BLaER1 (cell line): ENCODE measurements around the gene TCERG1L.
"Not testable (repeated sequence)": the region's sequence is repeated elsewhere in the genome, so short reads cannot be mapped to it uniquely, and the experiment has no call there.

ENCODE experiments used
- H3K27ac ChIP-seq: shearing (Covaris generic); formaldehyde crosslinking; 2 replicates; pipeline ENCODE4 v1.8.1; 2022
- H3K27me3 ChIP-seq: shearing (Covaris generic); formaldehyde crosslinking; 2 replicates; pipeline ENCODE4 v1.8.1; 2022
- H3K36me3 ChIP-seq: shearing (Covaris generic); formaldehyde crosslinking; 2 replicates; pipeline ENCODE4 v1.8.1; 2022
- H3K4me1 ChIP-seq: shearing (Covaris generic); formaldehyde crosslinking; 2 replicates; pipeline ENCODE4 v1.8.1; 2022
- H3K4me2 ChIP-seq: shearing (Covaris generic); formaldehyde crosslinking; 2 replicates; pipeline ENCODE4 v1.8.1; 2022
- H3K4me3 ChIP-seq: shearing (Covaris generic); formaldehyde crosslinking; 2 replicates; pipeline ENCODE4 v1.8.1; 2022
- H3K9ac ChIP-seq: shearing (Covaris generic); formaldehyde crosslinking; 2 replicates; pipeline ENCODE4 v1.8.1; 2022
- H3K9me3 ChIP-seq: shearing (Covaris generic); formaldehyde crosslinking; 2 replicates; pipeline ENCODE4 v1.8.1; 2022
- H4K20me1 ChIP-seq: shearing (Covaris generic); formaldehyde crosslinking; 2 replicates; pipeline ENCODE4 v1.8.1; 2022
- Cebpa-rat ChIP-seq: shearing (Covaris generic); IDR thresholded peaks from 2 replicates; pipeline ENCODE4 v1.8.1; 2022

Gene TCERG1L

DNA sequence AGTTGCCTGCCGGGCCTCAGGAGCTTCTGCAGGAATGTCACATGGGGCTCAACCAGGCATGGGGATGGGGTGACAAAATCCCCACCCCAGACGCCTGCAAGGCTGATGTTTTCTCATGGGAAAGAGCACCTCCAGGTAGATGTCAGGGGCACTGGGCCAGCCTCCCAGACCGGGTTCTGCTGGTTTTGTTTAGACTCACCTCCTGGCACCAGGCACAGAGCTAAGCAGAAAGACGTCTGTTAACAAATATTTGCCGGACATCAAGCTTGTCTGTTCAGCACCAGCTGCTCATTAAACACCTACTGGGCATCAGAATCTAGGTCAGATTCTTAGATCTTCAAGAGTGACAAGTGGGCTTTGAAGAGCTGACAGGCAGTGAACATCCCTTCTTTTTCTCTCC, 34.9 kb upstream of the TCERG1L start:
- Histone ChIP-seq H3K4me1 (peaks cover 35% of the 10 kb centered on the region), H3K4me3 (no peak overlapping the region), H4K20me1 (no peaks in the 10 kb centered on the region), H3K4me2 (peak overlapping the region; percentile 57), H3K36me3 (no peaks in the 10 kb centered on the region), H3K9ac (no peak overlapping the region), H3K27ac (no peak overlapping the region), H3K9me3 (no peaks in the 10 kb centered on the region), H3K27me3 (no peaks in the 10 kb centered on the region; the same call in 1 of the 2 replicates)
- TF ChIP-seq Cebpa-rat, result no peak

DNA sequence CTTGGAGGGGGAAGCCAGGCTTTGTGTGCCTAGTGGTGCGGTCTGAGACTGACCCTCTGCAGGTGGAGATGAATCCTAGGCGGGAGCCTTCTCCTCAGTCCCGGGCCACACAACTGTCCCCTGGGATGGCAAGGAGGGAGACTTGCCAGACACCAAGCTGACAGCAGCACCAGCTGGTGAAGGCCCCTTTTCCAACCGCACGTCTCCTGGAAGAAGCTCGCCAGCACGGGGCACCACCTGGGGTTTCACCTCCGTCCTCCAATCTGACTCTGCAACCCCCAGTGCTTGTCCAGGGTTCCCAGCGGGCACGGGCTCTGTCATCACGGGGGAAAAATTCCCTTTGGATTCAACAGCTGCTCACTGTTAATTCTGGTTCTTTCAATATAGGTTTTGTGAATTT, 34.2 kb upstream of the TCERG1L start:
- H3K9me3 ChIP-seq, result no peaks in the 10 kb centered on the region

DNA sequence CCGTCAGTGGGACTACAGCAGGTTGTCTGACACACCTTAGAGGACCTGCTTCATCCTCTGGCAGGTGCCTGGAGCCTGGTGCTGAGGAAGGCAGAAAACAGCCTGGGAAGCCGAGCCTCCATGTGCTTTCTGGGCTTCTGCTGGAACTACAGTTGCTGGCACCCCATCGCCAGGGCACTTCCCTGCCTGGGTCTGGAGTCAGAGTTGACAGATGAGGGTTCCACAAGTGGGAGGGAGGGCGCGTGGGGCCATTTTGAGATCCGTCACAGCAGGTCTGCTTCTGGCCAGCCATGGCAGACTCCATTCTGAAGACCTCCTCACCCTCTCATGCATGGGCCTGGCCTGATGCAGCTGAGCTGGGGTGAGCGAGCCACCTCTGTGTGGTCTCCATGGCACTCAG, 33.2 kb upstream of the TCERG1L start:
- no peak overlapping the region for H3K4me3 ChIP-seq
- peaks cover 35% of the 10 kb centered on the region for H3K4me1 ChIP-seq
- H3K27me3 ChIP-seq, result no peaks in the 10 kb centered on the region; the same call in 1 of the 2 replicates
- H3K36me3 ChIP-seq, result no peaks in the 10 kb centered on the region
- no peak overlapping the region for H3K9ac ChIP-seq
- H4K20me1 ChIP-seq, result no peaks in the 10 kb centered on the region
- no peak overlapping the region for H3K27ac ChIP-seq
- no peaks in the 10 kb centered on the region for H3K9me3 ChIP-seq
- TF ChIP-seq Cebpa-rat, result no peak
- H3K4me2 ChIP-seq, result peak overlapping the region; percentile 57; the same call in 1 of the 2 replicates

More for the DNA sequence above, 34.2 kb upstream of the TCERG1L start:
- H3K9ac ChIP-seq, result no peak overlapping the region
- peak overlapping the region; percentile 57 for H3K4me2 ChIP-seq
- no peaks in the 10 kb centered on the region; the same call in 1 of the 2 replicates for H3K27me3 ChIP-seq
- TF ChIP-seq Cebpa-rat, result no peak
- H3K27ac ChIP-seq, result no peak overlapping the region
- H3K36me3 ChIP-seq, result no peaks in the 10 kb centered on the region
- H4K20me1 ChIP-seq, result no peaks in the 10 kb centered on the region
- H3K4me3 ChIP-seq, result no peak overlapping the region
- H3K4me1 ChIP-seq, result peaks cover 35% of the 10 kb centered on the region

DNA sequence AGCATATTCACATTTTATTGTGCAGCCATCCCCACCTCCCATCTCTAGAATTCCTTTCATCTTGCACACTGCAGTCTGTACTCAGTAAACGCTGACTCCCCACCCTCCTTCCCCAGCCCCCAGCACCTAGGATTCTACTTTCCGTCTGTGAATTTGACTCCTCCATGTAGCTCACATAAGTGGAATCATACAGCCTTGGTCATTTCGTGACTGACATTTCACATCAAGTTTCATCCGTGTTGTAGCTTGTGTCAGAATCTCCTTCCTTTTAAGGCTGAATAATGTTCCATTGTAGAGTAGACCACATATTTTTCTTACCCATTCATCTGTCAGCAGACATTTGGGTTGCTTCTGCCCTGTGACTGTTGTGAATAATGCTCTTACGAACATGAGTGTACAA, 26.2 kb upstream of the TCERG1L start:
- Histone ChIP-seq H3K9me3 (peaks cover 11% of the 10 kb centered on the region), H4K20me1 (no peaks in the 10 kb centered on the region), H3K36me3 (no peaks in the 10 kb centered on the region), H3K9ac (no peak overlapping the region), H3K27me3 (no peaks in the 10 kb centered on the region), H3K27ac (no peak overlapping the region), H3K4me2 (no peak overlapping the region), H3K4me1 (0 out of 2 replicates have a peak, but pooled peaks cover 4% of the 10 kb centered on the region), H3K4me3 (no peak overlapping the region)
- no peak for TF ChIP-seq Cebpa-rat

DNA sequence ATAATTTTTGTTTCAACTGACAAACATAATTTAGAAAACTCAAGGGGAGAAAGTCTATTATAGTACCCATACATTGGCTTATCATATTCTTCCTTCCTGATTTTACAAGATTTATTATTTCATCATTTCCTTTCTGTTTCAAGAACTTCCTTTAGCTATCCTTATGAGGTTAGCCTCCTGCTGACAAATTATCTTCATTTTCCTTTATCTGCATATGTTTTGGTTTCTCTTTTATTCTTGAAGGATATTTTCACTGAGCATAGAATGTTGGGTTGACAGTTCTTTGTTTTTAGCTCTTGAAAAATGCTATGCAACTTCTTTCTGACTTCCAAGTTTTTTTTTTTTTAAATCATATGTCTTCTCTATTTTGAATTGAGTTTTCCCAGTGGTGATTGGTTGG, 21.3 kb upstream of the TCERG1L start:
- H3K9me3 ChIP-seq, result peaks cover 16% of the 10 kb centered on the region
- 0 out of 2 replicates have a peak, but pooled peaks cover 5% of the 10 kb centered on the region for H3K4me1 ChIP-seq
- TF ChIP-seq Cebpa-rat, result no peak
- H3K4me3 ChIP-seq, result no peak overlapping the region; the same call in 1 of the 2 replicates
- H3K9ac ChIP-seq, result no peak overlapping the region
- H3K27me3 ChIP-seq, result no peaks in the 10 kb centered on the region
- H3K4me2 ChIP-seq, result peak overlapping the region; percentile 13; the same call in 1 of the 2 replicates
- no peaks in the 10 kb centered on the region for H4K20me1 ChIP-seq
- no peaks in the 10 kb centered on the region for H3K36me3 ChIP-seq
- H3K27ac ChIP-seq, result no peak overlapping the region

DNA sequence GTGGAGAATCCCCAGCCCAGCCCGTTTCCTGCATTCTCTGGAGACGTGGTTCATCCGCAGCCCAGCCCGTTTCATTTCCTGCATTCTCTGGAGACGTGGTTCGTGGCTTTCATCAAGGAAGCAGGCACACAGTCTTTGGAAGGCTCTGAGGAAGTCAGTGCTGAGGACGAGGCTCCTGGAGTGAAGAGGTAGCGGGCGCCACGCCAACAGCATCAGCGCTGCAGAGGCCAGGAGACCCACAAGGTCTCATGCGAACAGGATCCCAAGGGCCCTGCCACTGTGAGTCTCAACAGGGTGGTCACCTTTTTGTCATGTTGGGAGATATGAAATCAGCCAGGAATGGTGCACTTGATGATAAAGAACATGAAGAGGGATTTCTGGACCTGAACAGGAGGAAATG, 12.4 kb upstream of the TCERG1L start:
- Histone ChIP-seq H3K9me3 (no peaks in the 10 kb centered on the region), H3K27ac (no peak overlapping the region), H3K4me3 (no peak overlapping the region), H3K9ac (no peak overlapping the region), H3K36me3 (no peaks in the 10 kb centered on the region), H3K4me1 (peaks cover 43% of the 10 kb centered on the region), H4K20me1 (no peaks in the 10 kb centered on the region), H3K4me2 (peak overlapping the region; percentile 83), H3K27me3 (peaks cover 11% of the 10 kb centered on the region)
- TF ChIP-seq Cebpa-rat, result no peak

DNA sequence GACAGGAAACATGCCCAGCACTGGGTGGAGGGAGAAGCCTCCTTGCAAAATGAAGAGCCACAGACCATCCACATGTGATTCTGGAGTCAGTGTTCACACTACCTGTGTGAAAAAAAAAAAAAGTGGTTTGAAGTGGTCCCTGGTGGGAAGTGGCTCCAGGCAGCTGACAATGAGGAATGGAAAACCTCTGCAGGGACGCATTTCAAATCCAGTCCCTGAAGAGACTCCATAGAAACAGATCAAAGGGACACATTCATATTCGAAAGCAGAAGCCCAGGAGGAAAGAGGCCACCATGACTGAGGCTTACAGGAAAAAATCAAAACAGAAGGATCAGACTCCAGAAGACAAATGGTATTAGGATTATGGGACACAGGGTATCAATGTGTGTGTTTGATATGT, 11.5 kb upstream of the TCERG1L start:
- Histone ChIP-seq H3K9ac (no peak overlapping the region), H3K36me3 (no peaks in the 10 kb centered on the region), H3K9me3 (no peaks in the 10 kb centered on the region), H3K4me1 (peaks cover 43% of the 10 kb centered on the region), H3K27ac (no peak overlapping the region), H3K27me3 (peaks cover 11% of the 10 kb centered on the region), H4K20me1 (no peaks in the 10 kb centered on the region), H3K4me2 (peak overlapping the region; percentile 83), H3K4me3 (no peak overlapping the region)
- no peak for TF ChIP-seq Cebpa-rat

DNA sequence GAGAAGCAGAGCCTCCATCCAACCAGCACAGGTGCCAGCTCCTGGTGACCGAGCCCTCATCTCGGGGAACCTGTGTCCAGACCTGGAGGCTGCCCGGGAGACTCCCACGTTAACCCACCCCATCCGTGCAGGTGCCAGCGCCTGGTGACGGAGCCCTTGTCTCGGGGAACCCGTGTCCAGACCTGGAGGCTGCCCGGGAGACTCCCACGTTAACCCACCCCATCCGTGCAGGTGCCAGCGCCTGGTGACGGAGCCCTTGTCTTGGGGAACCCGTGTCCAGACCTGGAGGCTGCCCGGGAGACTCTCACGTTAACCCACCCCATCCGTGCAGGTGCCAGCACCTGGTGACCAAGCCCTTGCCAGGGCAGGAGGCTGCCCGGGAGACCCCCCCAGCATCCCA, 11.1 kb upstream of the TCERG1L start:
- H3K4me3 ChIP-seq, H4K20me1 ChIP-seq, H3K9ac ChIP-seq, H3K27ac ChIP-seq, H3K36me3 ChIP-seq, H3K9me3 ChIP-seq: not testable (repeated sequence)
- Histone ChIP-seq H3K27me3 (peaks cover 11% of the 10 kb centered on the region), H3K4me1 (peaks cover 43% of the 10 kb centered on the region), H3K4me2 (peak overlapping the region; percentile 83; the same call in 1 of the 2 replicates)

DNA sequence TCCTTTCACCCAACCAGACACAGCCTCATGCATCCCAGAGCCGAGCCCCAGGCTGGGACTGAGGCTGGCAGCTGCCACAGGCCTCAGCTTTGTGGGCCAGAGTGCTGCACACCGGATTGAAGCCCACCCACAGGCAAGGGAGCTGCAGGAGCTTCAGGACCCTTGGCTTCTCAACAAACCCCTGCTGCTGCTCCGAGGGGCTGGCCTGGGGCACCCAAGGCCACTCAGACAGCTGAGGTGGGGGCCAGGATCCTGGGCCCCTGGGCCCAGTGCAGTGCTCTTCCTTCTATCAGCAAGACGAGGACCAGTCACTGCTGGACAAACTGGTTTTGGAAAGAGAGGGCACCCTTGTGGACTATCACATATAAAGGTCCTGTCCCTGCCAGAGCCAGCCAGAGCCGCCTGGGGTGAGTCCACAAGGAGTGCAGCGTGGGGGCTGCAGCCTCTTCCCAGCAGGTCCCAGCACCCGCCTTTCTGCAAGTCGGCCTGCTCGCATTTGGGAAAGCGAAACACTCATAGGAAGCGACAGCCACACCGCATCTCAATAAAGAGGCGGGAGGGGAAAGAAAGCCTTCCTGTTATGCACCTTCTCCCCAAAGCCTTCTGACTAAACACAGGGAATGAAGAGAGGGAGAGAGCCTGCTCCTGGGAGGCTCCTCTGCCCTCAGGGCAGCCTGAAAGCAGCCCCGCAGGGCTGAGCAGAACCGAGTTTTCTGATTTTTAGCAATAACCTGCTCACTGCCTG, 9.5 kb upstream of the TCERG1L start:
- Histone ChIP-seq H3K36me3 (no peaks in the 10 kb centered on the region), H3K27ac (no peak overlapping the region), H3K4me3 (no peak overlapping the region), H3K27me3 (peaks cover 11% of the 10 kb centered on the region), H3K9me3 (no peaks in the 10 kb centered on the region), H4K20me1 (no peaks in the 10 kb centered on the region), H3K9ac (peak overlapping the region; percentile 38; the same call in 1 of the 2 replicates), H3K4me2 (peak overlapping the region; percentile 67), H3K4me1 (peaks cover 43% of the 10 kb centered on the region)
- no peak for TF ChIP-seq Cebpa-rat

DNA sequence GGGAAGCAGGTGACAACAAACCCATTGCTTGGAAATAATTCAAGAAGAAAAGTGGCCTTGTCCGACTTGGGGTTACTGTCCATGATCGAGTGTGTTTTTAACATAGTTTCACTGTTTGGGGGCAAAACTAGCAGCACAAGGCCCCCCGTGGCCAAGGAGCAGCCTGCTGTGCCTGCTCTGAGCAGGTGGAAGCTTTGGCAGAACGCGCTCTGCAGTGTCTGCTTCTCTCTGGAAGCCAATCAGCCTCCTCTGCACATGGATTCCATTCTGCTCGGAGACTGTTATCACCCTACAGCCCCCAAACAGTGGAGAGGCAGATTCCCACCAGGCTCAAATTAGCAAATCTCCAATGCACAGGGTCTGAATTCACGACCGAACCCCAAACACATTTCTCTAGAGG, 7.3 kb upstream of the TCERG1L start:
- Histone ChIP-seq H3K9ac (no peak overlapping the region), H4K20me1 (no peaks in the 10 kb centered on the region), H3K27me3 (peaks cover 11% of the 10 kb centered on the region), H3K27ac (no peak overlapping the region), H3K9me3 (no peaks in the 10 kb centered on the region), H3K4me2 (no peak overlapping the region), H3K36me3 (no peaks in the 10 kb centered on the region), H3K4me1 (peaks cover 49% of the 10 kb centered on the region), H3K4me3 (no peak overlapping the region)
- no peak for TF ChIP-seq Cebpa-rat
